ENCODE data around the gene MACF1. TPM values are rescaled to one million over a fixed set of nuclear protein-coding genes. Genes with fewer than 3 reads are reported as not detected.
"Not testable (repeated sequence)": the region's sequence is repeated elsewhere in the genome, so short reads cannot be mapped to it uniquely, and the experiment has no call there.

Gene MACF1
- total RNA-seq, 2 donors from 2014 or later: 214 to 251 TPM

GRCh38 chr1:39445573-39445972, 241.1 kb downstream of the MACF1 start:
- H3K9me3 Mint-ChIP-seq: no peaks in the 10 kb centered on the region
- H3K36me3 Mint-ChIP-seq (ENCODE audit: low read depth): peaks cover 81% of the 10 kb centered on the region
- H3K4me1 Mint-ChIP-seq: peaks cover 32% of the 10 kb centered on the region
- Histone ChIP-seq H3K36me3 (ENCODE audit: control insufficient read depth, insufficient read depth, low read length) (peaks cover 91% of the 10 kb centered on the region), H3K27me3 (ENCODE audit: control insufficient read depth, insufficient read depth, low read length, poor library complexity, severe bottlenecking) (no peaks in the 10 kb centered on the region), H3K9ac (ENCODE audit: extremely low read depth, low read length, poor library complexity, severe bottlenecking) (no peak overlapping the region), H3K9me3 (ENCODE audit: control insufficient read depth, low read length) (peaks cover 5% of the 10 kb centered on the region), H3K27ac (ENCODE audit: low read depth, low read length) (no peak overlapping the region), H3K4me1 (ENCODE audit: control insufficient read depth, insufficient read depth, low read length) (peaks cover 6% of the 10 kb centered on the region), H3K4me3 (ENCODE audit: low read length) (no peak overlapping the region)
- no peaks in the 10 kb centered on the region for H3K27me3 Mint-ChIP-seq (ENCODE audit: insufficient read depth)
- no peak for DNase-seq
- no peak overlapping the region for H3K27ac Mint-ChIP-seq
- WGBS, 2 experiments (ENCODE audit: insufficient coverage in 1 of 2, insufficient read length in 1 of 2): 99 to 100% methylated on average over 1 to 2 of the region's 2 CpGs
- no peak overlapping the region for H3K4me3 Mint-ChIP-seq
- no peak for TF ChIP-seq CTCF (conservative IDR thresholded peaks at IDR 0.05)

- Histone ChIP-seq H3K4me1 (ENCODE audit: control insufficient read depth, insufficient read depth, low read length) (peaks cover 4% of the 10 kb centered on the region), H3K9ac (ENCODE audit: extremely low read depth, low read length, poor library complexity, severe bottlenecking) (no peak overlapping the region), H3K27ac (ENCODE audit: low read depth, low read length) (no peak overlapping the region), H3K4me3 (ENCODE audit: low read length) (no peak overlapping the region), H3K36me3 (ENCODE audit: control insufficient read depth, insufficient read depth, low read length) (peaks cover 90% of the 10 kb centered on the region), H3K9me3 (ENCODE audit: control insufficient read depth, low read length) (peaks cover 5% of the 10 kb centered on the region), H3K27me3 (ENCODE audit: control insufficient read depth, insufficient read depth, low read length, poor library complexity, severe bottlenecking) (no peaks in the 10 kb centered on the region)
- Mint-ChIP-seq H3K9me3 (no peaks in the 10 kb centered on the region), H3K27me3 (ENCODE audit: insufficient read depth) (no peaks in the 10 kb centered on the region), H3K36me3 (ENCODE audit: low read depth) (peaks cover 86% of the 10 kb centered on the region), H3K4me1 (peaks cover 24% of the 10 kb centered on the region), H3K27ac (no peak overlapping the region), H3K4me3 (no peak overlapping the region)
- 91 to 100% methylated on average over 2 to 5 of the region's 5 CpGs for WGBS, 2 experiments (ENCODE audit: insufficient coverage in 1 of 2, insufficient read length in 1 of 2)
- no peak for TF ChIP-seq CTCF (conservative IDR thresholded peaks at IDR 0.05)
- no peak for DNase-seq
These were observed 242.6 kb downstream of the MACF1 start for GRCh38 chr1:39446986-39447567.

- not testable (repeated sequence) for H3K27me3 ChIP-seq (ENCODE audit: control insufficient read depth, insufficient read depth, low read length, poor library complexity, severe bottlenecking); H3K27ac ChIP-seq (ENCODE audit: low read depth, low read length); H3K4me3 ChIP-seq (ENCODE audit: low read length); H3K9me3 ChIP-seq (ENCODE audit: control insufficient read depth, low read length); H3K9me3 Mint-ChIP-seq; H3K9ac ChIP-seq (ENCODE audit: extremely low read depth, low read length, poor library complexity, severe bottlenecking); H3K4me1 ChIP-seq (ENCODE audit: control insufficient read depth, insufficient read depth, low read length); H3K27ac Mint-ChIP-seq; DNase-seq; H3K27me3 Mint-ChIP-seq (ENCODE audit: insufficient read depth); H3K4me3 Mint-ChIP-seq
- H3K36me3 ChIP-seq (ENCODE audit: control insufficient read depth, insufficient read depth, low read length): peaks cover 93% of the 10 kb centered on the region
- peaks cover 87% of the 10 kb centered on the region for H3K36me3 Mint-ChIP-seq (ENCODE audit: low read depth)
- 96 to 100% methylated on average over 4 of the region's 4 CpGs for WGBS, 2 experiments (ENCODE audit: insufficient coverage in 1 of 2, insufficient read length in 1 of 2)
- H3K4me1 Mint-ChIP-seq: peaks cover 11% of the 10 kb centered on the region
These were observed 245.5 kb downstream of the MACF1 start for GRCh38 chr1:39450041-39450440.
